ENCODE data around the gene NCKAP5.

DNA sequence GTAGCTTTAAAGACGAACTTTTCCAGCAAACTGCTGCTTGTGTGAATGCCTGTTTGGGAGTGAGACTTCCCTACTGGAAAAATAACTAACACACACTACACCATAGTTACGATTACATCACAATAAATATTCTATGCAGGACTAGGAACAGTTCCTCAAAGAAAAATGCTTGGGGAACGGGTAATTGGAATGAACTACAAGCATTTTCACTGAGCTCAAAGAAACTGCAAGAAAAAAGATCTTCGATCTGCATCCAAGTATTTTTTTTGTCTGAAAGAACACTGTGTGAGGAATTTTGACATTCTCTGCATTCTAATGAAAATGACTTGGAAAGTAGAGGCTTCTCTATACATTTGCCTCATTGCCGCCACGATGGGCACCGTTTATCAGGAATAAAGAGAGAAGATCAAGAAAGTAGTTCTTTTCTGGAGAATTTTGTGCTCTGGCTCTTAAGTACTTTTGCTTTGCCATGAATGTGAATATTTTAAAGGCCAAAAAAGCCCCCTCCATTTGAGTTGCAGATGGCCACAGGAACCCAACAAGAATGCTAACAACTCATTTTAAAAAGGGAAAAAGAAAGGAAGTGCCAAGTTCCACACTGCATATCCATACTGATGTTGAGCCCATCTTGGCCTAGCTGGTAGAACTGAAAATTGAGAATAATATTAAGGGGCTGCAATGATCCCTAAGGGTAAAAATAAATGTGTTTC is 911.8 kb downstream of the NCKAP5 start:
- TF ChIP-seq POLR2A (IDR thresholded peaks at IDR 0.05), result no peak
- TF ChIP-seq, protein P1, sequence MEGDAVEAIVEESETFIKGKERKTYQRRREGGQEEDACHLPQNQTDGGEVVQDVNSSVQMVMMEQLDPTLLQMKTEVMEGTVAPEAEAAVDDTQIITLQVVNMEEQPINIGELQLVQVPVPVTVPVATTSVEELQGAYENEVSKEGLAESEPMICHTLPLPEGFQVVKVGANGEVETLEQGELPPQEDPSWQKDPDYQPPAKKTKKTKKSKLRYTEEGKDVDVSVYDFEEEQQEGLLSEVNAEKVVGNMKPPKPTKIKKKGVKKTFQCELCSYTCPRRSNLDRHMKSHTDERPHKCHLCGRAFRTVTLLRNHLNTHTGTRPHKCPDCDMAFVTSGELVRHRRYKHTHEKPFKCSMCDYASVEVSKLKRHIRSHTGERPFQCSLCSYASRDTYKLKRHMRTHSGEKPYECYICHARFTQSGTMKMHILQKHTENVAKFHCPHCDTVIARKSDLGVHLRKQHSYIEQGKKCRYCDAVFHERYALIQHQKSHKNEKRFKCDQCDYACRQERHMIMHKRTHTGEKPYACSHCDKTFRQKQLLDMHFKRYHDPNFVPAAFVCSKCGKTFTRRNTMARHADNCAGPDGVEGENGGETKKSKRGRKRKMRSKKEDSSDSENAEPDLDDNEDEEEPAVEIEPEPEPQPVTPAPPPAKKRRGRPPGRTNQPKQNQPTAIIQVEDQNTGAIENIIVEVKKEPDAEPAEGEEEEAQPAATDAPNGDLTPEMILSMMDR (IDR thresholded peaks at IDR 0.05), result no peak
